Right ventricle myocardium inferior (tissue), 1 donor: ENCODE results near the gene FMN2. TPM values are rescaled to one million over a fixed set of nuclear protein-coding genes. Genes with fewer than 3 reads are reported as not detected.

Source experiments
- ATAC-seq: fragments of 200-7000 bp; cut with Tn5 transposase; one replicate; pipeline ENCODE4 v1.9.1; 2020; ENCODE audit warnings: mild to moderate bottlenecking, moderate library complexity
- DNase-seq: peaks from one replicate; pipeline ENCODE4 v3.0.0; 2021; ENCODE audit errors: missing footprints
- intact Hi-C: fragments of 100-400 bp; cut with DNase I; formaldehyde crosslinking; loops from one replicate; pipeline ENCODE4 v1.11.0; 2022
- long read RNA-seq: library from polyadenylated mRNA; unstranded; transcript quantifications from one replicate; pipeline ENCODE4 v2.0.0, GENCODE V29; 2021
- total RNA-seq: library from RNA; stranded (reverse); fragmentation: NEBNext Ultra II Directional; extraction: Animal tissue kit (Norgen Biotek cat#: 25700); gene quantifications from one replicate; pipeline ENCODE4 v1.2.1, GENCODE V29; 2021
- donor health status: DM: no; HTN: yes; CAD: no; lungs with severe emphysema.

Gene FMN2
- not detected for total RNA-seq
- long read RNA-seq = 0 reads

GRCh38 chr1:240091614-240092300, at the start of gene FMN2:
TSS of gene FMN2 (plus strand) at chr1:240091883. CDS start at chr1:240092110, 227 bp downstream.
- DNase-seq (no peak), ATAC-seq (no peak)
- intact Hi-C loops = no loop called here

- DNase-seq (no peak), ATAC-seq (no peak)
- intact Hi-C loops = no loop called here
Observed at GRCh38 chr1:240044620-240045019, 47.1 kb upstream of the FMN2 start.

DNA sequence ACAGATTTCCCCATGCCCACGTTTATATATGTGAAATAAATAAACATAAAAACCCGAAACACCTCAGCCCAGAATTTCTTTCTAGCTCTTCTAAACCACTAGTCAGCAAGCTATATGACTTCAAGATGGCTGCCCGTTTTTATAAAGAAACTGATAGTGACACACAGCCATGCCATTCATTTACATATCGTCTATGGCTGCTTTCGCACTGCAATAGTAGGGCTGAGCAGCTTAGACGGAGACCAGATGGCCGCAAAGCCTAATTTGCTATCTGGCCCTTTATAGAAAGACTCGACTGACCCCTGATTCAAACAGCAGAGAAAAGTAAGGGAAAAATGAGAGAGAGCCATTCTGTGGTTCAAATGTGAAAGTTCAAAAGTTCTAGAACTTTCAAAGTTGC, 45.7 kb upstream of the FMN2 start:
- intact Hi-C loops = no loop called here
- DNase-seq (no peak), ATAC-seq (no peak)

DNA sequence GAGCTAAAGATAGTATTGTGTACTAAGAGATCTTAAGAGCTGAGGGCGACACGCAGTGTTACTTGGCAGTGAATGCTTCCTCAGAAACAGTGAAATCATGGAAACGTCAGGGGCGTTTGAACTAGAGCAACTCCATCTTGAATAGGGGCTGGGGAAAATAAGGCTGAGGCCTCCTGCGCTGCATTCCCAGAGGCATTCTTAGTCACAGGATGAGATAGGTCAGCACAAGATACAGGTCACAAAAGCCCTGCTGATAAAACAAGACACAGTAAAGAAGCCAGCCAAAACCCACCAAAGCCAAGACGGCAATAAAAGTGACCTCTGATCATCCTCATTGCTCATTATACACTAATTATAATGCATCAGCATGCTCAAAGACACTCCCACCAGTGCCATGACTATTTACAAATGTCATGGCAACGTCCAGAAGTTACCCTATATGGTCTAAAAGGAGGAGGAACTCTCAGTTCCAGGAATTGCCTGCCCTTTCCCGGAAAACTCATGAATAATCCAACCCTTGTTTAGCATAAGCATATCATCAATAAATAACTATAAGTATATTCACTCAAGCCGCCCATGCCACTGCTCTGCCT, 37.5 kb upstream of the FMN2 start:
- ATAC-seq (no peak), DNase-seq (no peak)
- intact Hi-C loops = no loop called here

- intact Hi-C loops = no loop called here
- DNase-seq (no peak), ATAC-seq (no peak)
Observed at GRCh38 chr1:240055936-240056335, 35.7 kb upstream of the FMN2 start.

DNA sequence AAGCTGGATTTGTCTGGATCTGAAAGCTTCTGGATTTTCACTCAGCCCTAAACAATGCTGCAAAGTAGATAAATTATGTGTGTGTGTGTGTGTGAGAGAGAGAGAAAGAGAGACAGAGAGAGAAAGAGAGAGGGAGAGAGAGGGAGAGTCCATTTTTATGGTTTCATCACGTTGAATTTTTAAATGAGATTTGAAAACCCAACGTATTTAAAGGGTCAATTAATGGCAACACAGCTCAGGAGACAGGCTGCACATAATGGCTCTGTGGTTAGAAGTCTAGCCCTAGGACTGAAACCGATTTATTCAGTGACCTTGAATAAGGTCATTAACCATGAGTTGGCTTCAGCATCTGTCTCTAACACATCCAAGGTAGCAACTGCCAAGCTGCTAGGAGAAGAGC, 35.3 kb upstream of the FMN2 start:
- intact Hi-C loops = no loop called here
- ATAC-seq = no peak

DNA sequence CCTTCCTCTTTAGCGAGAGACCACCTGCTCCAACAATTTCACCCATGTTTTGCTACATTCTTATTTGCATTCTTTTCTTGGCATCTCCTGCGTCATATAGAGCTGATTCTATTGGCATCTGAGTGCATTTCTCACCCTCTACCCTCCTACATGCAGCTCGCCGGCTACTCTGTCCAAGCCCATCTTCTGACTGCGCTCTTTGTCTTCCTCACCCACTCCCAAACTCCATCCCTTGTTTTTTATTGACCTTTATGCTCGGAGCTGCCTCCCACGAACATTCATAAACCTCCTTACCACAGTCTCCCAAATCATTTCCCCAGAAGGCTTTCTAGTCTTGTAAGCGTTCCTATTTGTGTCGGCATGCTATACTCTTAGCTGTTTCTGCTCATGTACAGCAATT, 33.6 kb upstream of the FMN2 start:
- intact Hi-C loops = no loop called here
- no peak for DNase-seq
- no peak for ATAC-seq

More for the DNA sequence above, 35.3 kb upstream of the FMN2 start:
- DNase-seq = no peak

- DNase-seq (no peak), ATAC-seq (no peak)
- intact Hi-C loops = no loop called here
Observed at GRCh38 chr1:240068961-240069360, 22.7 kb upstream of the FMN2 start.

GRCh38 chr1:240070188-240070587, 21.5 kb upstream of the FMN2 start:
- no peak for DNase-seq
- intact Hi-C loops = no loop called here
- no peak for ATAC-seq

GRCh38 chr1:240073097-240073496, 18.6 kb upstream of the FMN2 start:
- ATAC-seq (no peak), DNase-seq (no peak)
- intact Hi-C loops = no loop called here

GRCh38 chr1:240074422-240074821, 17.3 kb upstream of the FMN2 start:
- ATAC-seq = no peak
- intact Hi-C loops = no loop called here

GRCh38 chr1:240074908-240075307, 16.8 kb upstream of the FMN2 start:
- intact Hi-C loops = no loop called here
- ATAC-seq (no peak), DNase-seq (no peak)

More at GRCh38 chr1:240074422-240074821, 17.3 kb upstream of the FMN2 start:
- DNase-seq = no peak

DNA sequence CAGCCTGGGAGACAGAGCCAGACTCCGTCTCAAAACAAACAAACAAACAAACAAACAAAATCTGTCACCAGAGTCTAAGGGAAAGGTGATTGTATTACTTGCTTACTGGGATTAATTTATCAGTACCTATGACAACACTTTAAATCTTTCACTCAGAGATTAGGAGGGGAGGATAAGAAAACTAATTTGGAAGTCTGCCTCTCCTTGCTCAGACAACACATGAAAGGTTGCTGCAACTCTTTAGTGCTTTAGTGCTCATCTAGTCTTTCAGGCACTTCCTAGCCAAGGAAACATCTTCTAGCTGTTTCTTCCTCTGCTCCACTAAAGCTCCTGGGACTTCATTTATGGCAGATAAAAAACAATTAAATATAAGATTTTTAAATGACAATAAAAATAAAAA, 7.3 kb upstream of the FMN2 start:
- DNase-seq (no peak), ATAC-seq (no peak)
- intact Hi-C loops = no loop called here

DNA sequence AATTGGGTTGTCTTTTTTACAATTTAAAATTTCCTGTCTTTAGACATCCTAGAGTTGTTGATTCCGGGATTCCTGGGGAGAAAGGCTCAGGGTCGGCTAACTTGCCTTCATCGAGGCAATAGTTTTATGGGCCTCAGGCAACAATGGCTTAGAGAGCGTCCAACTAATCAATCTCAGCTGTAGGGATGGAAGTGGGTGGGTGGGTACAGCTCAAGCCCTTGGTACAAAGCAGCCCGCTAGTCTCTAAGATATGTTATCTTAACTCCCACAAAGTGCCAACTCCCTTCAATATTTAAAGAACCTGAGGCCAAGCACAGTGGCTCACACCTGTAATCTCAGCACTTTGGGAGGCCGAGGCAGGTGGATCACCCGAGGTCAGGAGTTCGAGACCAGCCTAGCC, 6.9 kb upstream of the FMN2 start:
- intact Hi-C loops = no loop called here
- DNase-seq (no peak), ATAC-seq (no peak)

- ATAC-seq = no peak
- intact Hi-C loops = no loop called here
- DNase-seq = no peak
Observed at GRCh38 chr1:240086726-240087125, 5.0 kb upstream of the FMN2 start.

DNA sequence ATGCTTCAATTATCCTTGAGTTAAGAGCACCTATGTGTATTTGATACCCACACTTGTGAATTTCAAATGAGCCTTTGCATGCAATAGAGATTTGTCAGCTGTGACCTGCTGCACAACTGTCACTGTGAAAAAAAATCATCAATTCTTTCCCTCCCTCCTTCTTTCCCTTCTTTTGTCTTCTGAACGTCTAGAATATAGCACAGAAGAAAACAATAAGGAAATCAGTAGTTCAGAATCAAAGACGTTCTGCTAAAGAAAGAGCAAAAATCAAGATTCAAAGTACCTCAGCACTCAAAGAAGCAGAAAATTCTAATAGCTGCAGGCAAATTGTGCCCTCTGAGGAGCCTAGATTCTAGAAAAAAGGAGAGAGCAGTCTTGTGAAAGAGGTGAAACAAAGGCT, 1.7 kb upstream of the FMN2 start:
- ATAC-seq (no peak), DNase-seq (no peak)

GRCh38 chr1:240090957-240091600, 604 bp upstream of the FMN2 start:
- no peak for ATAC-seq
- intact Hi-C loops = no loop called here
- DNase-seq = no peak

More for the DNA sequence above, 1.7 kb upstream of the FMN2 start:
- intact Hi-C loops = no loop called here

DNA sequence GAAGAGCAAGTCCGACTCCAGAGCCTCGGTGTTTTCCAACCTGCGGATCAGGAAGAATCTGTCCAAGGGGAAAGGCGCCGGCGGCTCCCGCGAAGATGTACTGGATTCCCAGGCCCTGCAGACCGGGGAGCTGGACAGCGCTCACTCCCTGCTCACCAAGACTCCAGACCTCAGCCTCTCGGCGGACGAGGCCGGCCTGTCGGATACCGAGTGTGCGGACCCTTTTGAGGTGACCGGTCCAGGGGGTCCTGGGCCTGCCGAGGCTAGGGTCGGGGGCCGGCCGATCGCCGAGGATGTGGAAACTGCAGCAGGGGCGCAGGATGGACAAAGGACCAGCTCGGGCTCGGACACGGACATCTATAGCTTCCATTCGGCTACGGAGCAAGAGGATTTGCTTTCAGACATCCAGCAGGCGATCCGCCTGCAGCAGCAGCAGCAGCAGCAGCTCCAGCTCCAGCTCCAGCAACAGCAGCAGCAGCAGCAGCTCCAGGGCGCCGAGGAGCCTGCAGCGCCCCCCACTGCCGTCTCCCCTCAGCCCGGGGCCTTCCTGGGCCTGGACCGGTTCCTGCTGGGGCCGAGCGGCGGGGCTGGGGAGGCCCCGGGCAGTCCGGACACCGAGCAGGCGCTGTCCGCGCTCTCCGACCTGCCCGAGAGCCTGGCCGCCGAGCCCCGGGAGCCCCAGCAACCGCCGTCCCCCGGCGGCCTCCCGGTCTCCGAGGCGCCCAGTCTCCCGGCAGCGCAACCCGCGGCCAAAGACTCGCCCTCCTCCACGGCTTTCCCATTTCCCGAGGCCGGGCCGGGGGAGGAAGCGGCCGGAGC, 827 bp downstream of the FMN2 start:
- no peak for DNase-seq

DNA sequence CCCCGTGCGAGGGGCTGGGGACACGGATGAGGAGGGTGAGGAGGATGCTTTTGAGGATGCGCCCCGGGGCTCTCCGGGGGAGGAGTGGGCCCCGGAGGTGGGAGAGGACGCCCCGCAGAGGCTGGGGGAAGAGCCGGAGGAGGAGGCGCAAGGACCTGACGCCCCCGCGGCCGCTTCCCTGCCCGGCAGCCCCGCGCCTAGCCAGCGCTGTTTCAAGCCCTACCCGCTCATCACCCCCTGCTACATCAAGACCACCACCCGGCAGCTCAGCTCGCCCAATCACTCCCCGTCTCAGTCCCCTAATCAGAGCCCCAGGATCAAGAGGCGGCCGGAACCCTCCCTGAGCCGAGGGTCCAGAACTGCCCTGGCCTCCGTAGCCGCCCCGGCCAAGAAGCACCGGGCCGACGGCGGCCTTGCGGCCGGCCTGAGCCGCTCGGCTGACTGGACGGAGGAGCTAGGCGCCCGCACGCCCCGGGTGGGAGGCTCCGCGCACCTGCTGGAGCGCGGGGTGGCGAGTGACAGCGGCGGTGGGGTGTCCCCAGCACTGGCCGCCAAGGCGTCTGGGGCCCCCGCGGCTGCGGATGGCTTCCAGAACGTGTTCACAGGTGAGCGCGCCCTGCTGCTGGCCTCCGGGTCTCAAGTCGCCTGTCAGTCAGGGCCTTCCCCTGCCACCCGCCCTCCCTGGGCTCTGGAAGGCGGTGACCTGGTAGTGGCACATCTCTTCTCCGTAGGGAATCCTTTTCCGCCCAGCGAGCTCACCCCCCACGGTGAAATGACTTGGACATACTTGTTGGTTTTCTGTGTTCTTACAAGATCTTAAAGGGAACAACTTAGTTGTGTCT, 1.7 kb downstream of the FMN2 start:
- DNase-seq = no peak
- intact Hi-C loops = no loop called here
- ATAC-seq = no peak

More for the DNA sequence above, 827 bp downstream of the FMN2 start:
- no peak for ATAC-seq
- intact Hi-C loops = no loop called here
